Activated naive CD4-positive, alpha-beta T cell treated with anti-CD3 and anti-CD28 coated beads, Interleukin-2, amount 50 U/mL, for 24 hours (primary cell): ENCODE results near the gene KAT7.

Source experiments
- H3K27ac Mint-ChIP-seq: one replicate; pipeline ENCODE4 v1.8.0; 2021; ENCODE audit warnings: mild to moderate bottlenecking, mixed read lengths
- H3K27me3 Mint-ChIP-seq: one replicate; pipeline ENCODE4 v1.8.0; 2021; ENCODE audit warnings: mixed read lengths
- H3K36me3 Mint-ChIP-seq: one replicate; pipeline ENCODE4 v1.8.0; 2021; ENCODE audit warnings: mixed read lengths
- H3K4me1 Mint-ChIP-seq: one replicate; pipeline ENCODE4 v1.8.0; 2021; ENCODE audit warnings: mixed read lengths
- H3K4me3 Mint-ChIP-seq: one replicate; pipeline ENCODE4 v1.8.0; 2021; ENCODE audit warnings: mild to moderate bottlenecking, mixed read lengths
- H3K9me3 Mint-ChIP-seq: one replicate; pipeline ENCODE4 v1.8.0; 2021; ENCODE audit warnings: mixed read lengths

The KAT7 gene

GRCh38 chr17:49859991-49860953 lies 71.8 kb downstream of the KAT7 start:
- Mint-ChIP-seq H3K4me3 (no peak overlapping the region), H3K36me3 (no peaks in the 10 kb centered on the region)

GRCh38 chr17:49861150-49861884 lies 72.8 kb downstream of the KAT7 start:
- Mint-ChIP-seq H3K4me1 (peaks cover 5% of the 10 kb centered on the region), H3K4me3 (no peak overlapping the region), H3K36me3 (no peaks in the 10 kb centered on the region), H3K9me3 (no peaks in the 10 kb centered on the region), H3K27me3 (peaks cover 3% of the 10 kb centered on the region), H3K27ac (no peak overlapping the region)

More at GRCh38 chr17:49859991-49860953, 71.8 kb downstream of the KAT7 start:
- no peaks in the 10 kb centered on the region for H3K9me3 Mint-ChIP-seq
- peaks cover 3% of the 10 kb centered on the region for H3K27me3 Mint-ChIP-seq
- H3K27ac Mint-ChIP-seq = no peak overlapping the region
- peaks cover 5% of the 10 kb centered on the region for H3K4me1 Mint-ChIP-seq

GRCh38 chr17:49862781-49863331 lies 74.4 kb downstream of the KAT7 start:
- H3K27ac Mint-ChIP-seq = no peak overlapping the region
- H3K4me3 Mint-ChIP-seq = no peak overlapping the region
- peaks cover 5% of the 10 kb centered on the region for H3K4me1 Mint-ChIP-seq
- H3K36me3 Mint-ChIP-seq = no peaks in the 10 kb centered on the region
- peaks cover 3% of the 10 kb centered on the region for H3K27me3 Mint-ChIP-seq
- no peaks in the 10 kb centered on the region for H3K9me3 Mint-ChIP-seq

GRCh38 chr17:49866019-49866380 lies 77.5 kb downstream of the KAT7 start:
- Mint-ChIP-seq H3K27ac (no peak overlapping the region), H3K27me3 (peaks cover 2% of the 10 kb centered on the region), H3K4me3 (no peak overlapping the region), H3K4me1 (peaks cover 4% of the 10 kb centered on the region), H3K36me3 (no peaks in the 10 kb centered on the region), H3K9me3 (no peaks in the 10 kb centered on the region)

GRCh38 chr17:49866882-49867413 lies 78.5 kb downstream of the KAT7 start:
- no peaks in the 10 kb centered on the region for H3K9me3 Mint-ChIP-seq
- H3K36me3 Mint-ChIP-seq = no peaks in the 10 kb centered on the region
- peaks cover 3% of the 10 kb centered on the region for H3K4me1 Mint-ChIP-seq
- no peaks in the 10 kb centered on the region for H3K27me3 Mint-ChIP-seq
- H3K4me3 Mint-ChIP-seq = no peak overlapping the region
- H3K27ac Mint-ChIP-seq = no peak overlapping the region

GRCh38 chr17:49869038-49869374 lies 80.5 kb downstream of the KAT7 start:
- H3K9me3 Mint-ChIP-seq = no peaks in the 10 kb centered on the region
- H3K27ac Mint-ChIP-seq = no peak overlapping the region
- H3K36me3 Mint-ChIP-seq = no peaks in the 10 kb centered on the region

GRCh38 chr17:49870298-49870697 lies 81.8 kb downstream of the KAT7 start:
- Mint-ChIP-seq H3K9me3 (no peaks in the 10 kb centered on the region), H3K36me3 (no peaks in the 10 kb centered on the region), H3K27ac (no peak overlapping the region), H3K27me3 (no peaks in the 10 kb centered on the region), H3K4me3 (no peak overlapping the region), H3K4me1 (peaks cover 20% of the 10 kb centered on the region)

More at GRCh38 chr17:49869038-49869374, 80.5 kb downstream of the KAT7 start:
- H3K27me3 Mint-ChIP-seq = no peaks in the 10 kb centered on the region
- H3K4me3 Mint-ChIP-seq = no peak overlapping the region
- H3K4me1 Mint-ChIP-seq = peaks cover 20% of the 10 kb centered on the region

GRCh38 chr17:49871211-49871610 lies 82.7 kb downstream of the KAT7 start:
- Mint-ChIP-seq H3K9me3 (no peaks in the 10 kb centered on the region), H3K36me3 (no peaks in the 10 kb centered on the region), H3K4me1 (peaks cover 20% of the 10 kb centered on the region), H3K27ac (no peak overlapping the region), H3K4me3 (no peak overlapping the region), H3K27me3 (no peaks in the 10 kb centered on the region)

- H3K4me3 Mint-ChIP-seq = no peak overlapping the region
- no peaks in the 10 kb centered on the region for H3K36me3 Mint-ChIP-seq
- H3K9me3 Mint-ChIP-seq = no peaks in the 10 kb centered on the region
- peaks cover 20% of the 10 kb centered on the region for H3K4me1 Mint-ChIP-seq
- peak overlapping the region; percentile 35 for H3K27ac Mint-ChIP-seq
- no peaks in the 10 kb centered on the region for H3K27me3 Mint-ChIP-seq
These were observed 84.4 kb downstream of the KAT7 start for GRCh38 chr17:49872754-49873377.

- peaks cover 20% of the 10 kb centered on the region for H3K4me1 Mint-ChIP-seq
- H3K36me3 Mint-ChIP-seq = no peaks in the 10 kb centered on the region
- H3K27ac Mint-ChIP-seq = peak overlapping the region; percentile 35
- H3K4me3 Mint-ChIP-seq = peak overlapping the region; percentile 5
- no peaks in the 10 kb centered on the region for H3K9me3 Mint-ChIP-seq
- H3K27me3 Mint-ChIP-seq = no peaks in the 10 kb centered on the region
These were observed 85.0 kb downstream of the KAT7 start for GRCh38 chr17:49873466-49873865.

GRCh38 chr17:49873926-49874325 lies 85.4 kb downstream of the KAT7 start:
- no peaks in the 10 kb centered on the region for H3K36me3 Mint-ChIP-seq
- H3K27ac Mint-ChIP-seq = no peak overlapping the region
- no peaks in the 10 kb centered on the region for H3K9me3 Mint-ChIP-seq
- no peaks in the 10 kb centered on the region for H3K27me3 Mint-ChIP-seq
- no peak overlapping the region for H3K4me3 Mint-ChIP-seq
- peaks cover 20% of the 10 kb centered on the region for H3K4me1 Mint-ChIP-seq

- no peaks in the 10 kb centered on the region for H3K27me3 Mint-ChIP-seq
- H3K27ac Mint-ChIP-seq = no peak overlapping the region
- no peaks in the 10 kb centered on the region for H3K36me3 Mint-ChIP-seq
- peaks cover 20% of the 10 kb centered on the region for H3K4me1 Mint-ChIP-seq
- H3K9me3 Mint-ChIP-seq = no peaks in the 10 kb centered on the region
- no peak overlapping the region for H3K4me3 Mint-ChIP-seq
These were observed 86.4 kb downstream of the KAT7 start for GRCh38 chr17:49874911-49875310.

GRCh38 chr17:49875685-49876084 lies 87.2 kb downstream of the KAT7 start:
- Mint-ChIP-seq H3K27ac (no peak overlapping the region), H3K4me1 (peaks cover 25% of the 10 kb centered on the region), H3K27me3 (peaks cover 5% of the 10 kb centered on the region), H3K4me3 (no peak overlapping the region), H3K36me3 (no peaks in the 10 kb centered on the region), H3K9me3 (no peaks in the 10 kb centered on the region)

- no peak overlapping the region for H3K4me3 Mint-ChIP-seq
- H3K4me1 Mint-ChIP-seq = peaks cover 6% of the 10 kb centered on the region
- H3K9me3 Mint-ChIP-seq = no peaks in the 10 kb centered on the region
- no peaks in the 10 kb centered on the region for H3K36me3 Mint-ChIP-seq
- H3K27me3 Mint-ChIP-seq = peaks cover 17% of the 10 kb centered on the region
- no peak overlapping the region for H3K27ac Mint-ChIP-seq
These were observed 90.7 kb downstream of the KAT7 start for GRCh38 chr17:49878931-49879904.
